Measurements from ENCODE around the gene PABPC4L. TPM values are rescaled to one million over a fixed set of nuclear protein-coding genes. Genes with fewer than 3 reads are reported as not detected.

The PABPC4L gene
- total RNA-seq, 4 donors from 2014 or later: 0.98 to 1.5 (median 1.3) TPM

GRCh38 chr4:134178706-134179105, 22.9 kb downstream of the PABPC4L start:
- Histone ChIP-seq H3K9me3 (peaks cover 0 to 24% (median 0%) of the 10 kb centered on the region in 4 donors), H3K4me3 (no peak overlapping the region), H3K36me3 (no peaks in the 10 kb centered on the region), H3K27ac (no peak overlapping the region), H3K27me3 (no peaks in the 10 kb centered on the region), H3K4me1 (no peaks in the 10 kb centered on the region)
- TF ChIP-seq, protein P1, sequence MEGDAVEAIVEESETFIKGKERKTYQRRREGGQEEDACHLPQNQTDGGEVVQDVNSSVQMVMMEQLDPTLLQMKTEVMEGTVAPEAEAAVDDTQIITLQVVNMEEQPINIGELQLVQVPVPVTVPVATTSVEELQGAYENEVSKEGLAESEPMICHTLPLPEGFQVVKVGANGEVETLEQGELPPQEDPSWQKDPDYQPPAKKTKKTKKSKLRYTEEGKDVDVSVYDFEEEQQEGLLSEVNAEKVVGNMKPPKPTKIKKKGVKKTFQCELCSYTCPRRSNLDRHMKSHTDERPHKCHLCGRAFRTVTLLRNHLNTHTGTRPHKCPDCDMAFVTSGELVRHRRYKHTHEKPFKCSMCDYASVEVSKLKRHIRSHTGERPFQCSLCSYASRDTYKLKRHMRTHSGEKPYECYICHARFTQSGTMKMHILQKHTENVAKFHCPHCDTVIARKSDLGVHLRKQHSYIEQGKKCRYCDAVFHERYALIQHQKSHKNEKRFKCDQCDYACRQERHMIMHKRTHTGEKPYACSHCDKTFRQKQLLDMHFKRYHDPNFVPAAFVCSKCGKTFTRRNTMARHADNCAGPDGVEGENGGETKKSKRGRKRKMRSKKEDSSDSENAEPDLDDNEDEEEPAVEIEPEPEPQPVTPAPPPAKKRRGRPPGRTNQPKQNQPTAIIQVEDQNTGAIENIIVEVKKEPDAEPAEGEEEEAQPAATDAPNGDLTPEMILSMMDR (IDR thresholded peaks at IDR 0.05): no peak
- TF ChIP-seq EP300 (IDR thresholded peaks at IDR 0.05) (no peak), POLR2A (IDR thresholded peaks at IDR 0.05) (no peak)
- no peak for DNase-seq (ENCODE audit: low spot score in 2 of 2)

DNA sequence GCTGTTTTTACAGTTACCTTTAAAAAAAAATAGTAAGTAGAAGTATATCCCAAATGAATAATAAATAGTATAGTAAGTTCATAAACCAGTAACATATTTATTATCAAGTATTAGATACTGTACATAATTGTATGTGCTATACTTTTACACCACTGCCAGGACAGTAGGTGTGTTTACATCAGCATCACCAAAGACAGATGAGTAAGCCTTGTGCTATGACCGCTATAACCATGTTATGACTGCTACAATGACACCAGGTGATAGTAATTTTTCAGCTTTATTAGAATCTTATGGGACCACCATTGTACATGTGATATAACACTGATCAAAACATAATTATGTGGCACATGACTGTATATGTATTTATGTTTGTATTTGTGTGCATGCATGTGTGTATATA, 27.3 kb downstream of the PABPC4L start:
- peaks cover 0 to 22% (median 3%) of the 10 kb centered on the region in 4 donors for H3K9me3 ChIP-seq
- H3K27ac ChIP-seq: no peak overlapping the region
- WGBS, 2 donors: 93 to 97% methylated on average over 1 of the region's 1 CpG
- H3K4me3 ChIP-seq: no peak overlapping the region
- H3K4me1 ChIP-seq: no peaks in the 10 kb centered on the region
- no peaks in the 10 kb centered on the region for H3K36me3 ChIP-seq
- H3K27me3 ChIP-seq: no peaks in the 10 kb centered on the region
- no peak for DNase-seq (ENCODE audit: low spot score in 2 of 2)
- TF ChIP-seq POLR2A (IDR thresholded peaks at IDR 0.05) (no peak), EP300 (IDR thresholded peaks at IDR 0.05) (no peak)
- TF ChIP-seq, protein P1 (IDR thresholded peaks at IDR 0.05): no peak

- no peaks in the 10 kb centered on the region for H3K27me3 ChIP-seq
Measured at GRCh38 chr4:134160211-134160610, 41.4 kb downstream of the PABPC4L start.

GRCh38 chr4:134154097-134154496, 47.5 kb downstream of the PABPC4L start:
- no peak overlapping the region for H3K27ac ChIP-seq
- TF ChIP-seq, protein P1 (IDR thresholded peaks at IDR 0.05): no peak
- TF ChIP-seq POLR2A (IDR thresholded peaks at IDR 0.05) (no peak), EP300 (IDR thresholded peaks at IDR 0.05) (no peak)
- no peak overlapping the region for H3K4me3 ChIP-seq
- H3K9me3 ChIP-seq: no peaks in the 10 kb centered on the region
- no peaks in the 10 kb centered on the region for H3K4me1 ChIP-seq
- DNase-seq (ENCODE audit: low spot score in 2 of 2): no peak
- WGBS, 2 donors: 87 to 89% methylated on average over 4 of the region's 4 CpGs
- H3K36me3 ChIP-seq: no peaks in the 10 kb centered on the region
- no peaks in the 10 kb centered on the region for H3K27me3 ChIP-seq

More at GRCh38 chr4:134160211-134160610, 41.4 kb downstream of the PABPC4L start:
- no peaks in the 10 kb centered on the region for H3K4me1 ChIP-seq
- H3K27ac ChIP-seq: no peak overlapping the region
- peaks cover 0 to 12% (median 0%) of the 10 kb centered on the region in 4 donors for H3K9me3 ChIP-seq
- TF ChIP-seq POLR2A (IDR thresholded peaks at IDR 0.05): no peak
- TF ChIP-seq EP300 (IDR thresholded peaks at IDR 0.05): no peak
- WGBS, 2 donors: 31 to 33% methylated on average over 2 of the region's 2 CpGs
- DNase-seq (ENCODE audit: low spot score in 2 of 2): no peak
- no peaks in the 10 kb centered on the region for H3K36me3 ChIP-seq
- H3K4me3 ChIP-seq: no peak overlapping the region

GRCh38 chr4:134147941-134148340, 53.6 kb downstream of the PABPC4L start:
- no peaks in the 10 kb centered on the region for H3K36me3 ChIP-seq
- DNase-seq (ENCODE audit: low spot score in 2 of 2): no peak

More at GRCh38 chr4:134147941-134148340, 53.6 kb downstream of the PABPC4L start:
- no peaks in the 10 kb centered on the region for H3K9me3 ChIP-seq
- no peak for TF ChIP-seq POLR2A (IDR thresholded peaks at IDR 0.05)
- no peak for TF ChIP-seq EP300 (IDR thresholded peaks at IDR 0.05)
- TF ChIP-seq, protein P1 (IDR thresholded peaks at IDR 0.05): no peak
- H3K27me3 ChIP-seq: no peaks in the 10 kb centered on the region
- H3K4me1 ChIP-seq: no peaks in the 10 kb centered on the region
- no peak overlapping the region for H3K4me3 ChIP-seq
- H3K27ac ChIP-seq: no peak overlapping the region
